NCI-H526 treated with DMSO at 0.1 percent for 48 hours (cell line): ENCODE data around the gene PTX4.

Experiments used
- DNase-seq: peaks from one replicate; lab custom pipeline; 2025; lab: John Stamatoyannopoulos, UW

The PTX4 gene

GRCh38 chr16:1488619-1489018 is at the start of gene PTX4:
Gene PTX4, minus strand, starts transcription at chr16:1488944. Its CDS starts 35 bp downstream, at chr16:1488909.
- DNase-seq, result no peak

GRCh38 chr16:1537763-1538289 is 49.1 kb upstream of the PTX4 start:
- no peak for DNase-seq

GRCh38 chr16:1537138-1537577 is 48.4 kb upstream of the PTX4 start:
- no peak for DNase-seq

- no peak for DNase-seq
Observed at GRCh38 chr16:1536601-1537000, 47.9 kb upstream of the PTX4 start.

GRCh38 chr16:1535391-1536291 is 46.9 kb upstream of the PTX4 start:
- no peak for DNase-seq

- no peak for DNase-seq
Observed at GRCh38 chr16:1534021-1535020, 45.6 kb upstream of the PTX4 start.

GRCh38 chr16:1533443-1533951 is 44.8 kb upstream of the PTX4 start, which contains the start of gene TMEM204:
Gene TMEM204, plus strand, starts transcription at chr16:1533666. Its CDS starts 610 bp downstream, at chr16:1534276.
- DNase-seq, result no peak

- DNase-seq, result no peak
Observed at GRCh38 chr16:1532771-1533170, 44.0 kb upstream of the PTX4 start.

GRCh38 chr16:1532081-1532760 is 43.5 kb upstream of the PTX4 start:
- DNase-seq, result no peak

- no peak for DNase-seq
Observed at GRCh38 chr16:1531638-1531910, 42.8 kb upstream of the PTX4 start.

- DNase-seq, result no peak
Observed at GRCh38 chr16:1530883-1531637, 42.3 kb upstream of the PTX4 start.

GRCh38 chr16:1530349-1530882 is 41.7 kb upstream of the PTX4 start:
- no peak for DNase-seq

- no peak for DNase-seq
Observed at GRCh38 chr16:1528921-1529537, 40.3 kb upstream of the PTX4 start.

- DNase-seq, result no peak
Observed at GRCh38 chr16:1527836-1528811, 39.4 kb upstream of the PTX4 start.

GRCh38 chr16:1526608-1527555 is 38.1 kb upstream of the PTX4 start:
- DNase-seq, result no peak

- DNase-seq, result no peak
Observed at GRCh38 chr16:1525871-1526607, 37.3 kb upstream of the PTX4 start.

- DNase-seq, result no peak
Observed at GRCh38 chr16:1524366-1524765, 35.6 kb upstream of the PTX4 start.
